HG03025 (cell line): ENCODE results near the gene ZNF3.
A peak's percentile ranks its signal among the peaks of the same experiment; 100 is the strongest.
"Not testable (repeated sequence)": the region's sequence is repeated elsewhere in the genome, so short reads cannot be mapped to it uniquely, and the experiment has no call there.

Source experiments
- ATAC-seq: cut with Tn5 transposase; IDR thresholded peaks from one replicate; pipeline ENCODE4 v1.9.1; 2021; ENCODE audit warnings: mild to moderate bottlenecking, moderate library complexity; ENCODE audit not compliant: unreplicated experiment, low FRiP score

Gene ZNF3

GRCh38 chr7:100081535-100082102, at the start of gene ZNF3:
TSS of gene ZNF3 (minus strand) at chr7:100081723. CDS start at chr7:100077357, 4,366 bp downstream.
- peak; percentile 77 for ATAC-seq

GRCh38 chr7:100130608-100131453, 49.3 kb upstream of the ZNF3 start:
- no peak for ATAC-seq

- not testable (repeated sequence) for ATAC-seq
Observed at GRCh38 chr7:100130220-100130607, 48.7 kb upstream of the ZNF3 start.

GRCh38 chr7:100128637-100128963, 47.1 kb upstream of the ZNF3 start:
- no peak for ATAC-seq

- no peak for ATAC-seq
Observed at GRCh38 chr7:100127866-100128636, 46.5 kb upstream of the ZNF3 start.

GRCh38 chr7:100126931-100127865, 45.7 kb upstream of the ZNF3 start, which contains the start of gene MBLAC1:
TSS of gene MBLAC1 (plus strand) at chr7:100126967. CDS start at chr7:100127396, 429 bp downstream.
- ATAC-seq = peak; percentile 54

GRCh38 chr7:100126239-100126930, 44.9 kb upstream of the ZNF3 start:
- ATAC-seq = peak; percentile 28

GRCh38 chr7:100124301-100125230, 43.0 kb upstream of the ZNF3 start:
- no peak for ATAC-seq

GRCh38 chr7:100122568-100122967, 41.0 kb upstream of the ZNF3 start:
- no peak for ATAC-seq

- ATAC-seq = no peak
Observed at GRCh38 chr7:100122067-100122466, 40.5 kb upstream of the ZNF3 start.

GRCh38 chr7:100120733-100121036, 39.2 kb upstream of the ZNF3 start:
- ATAC-seq = no peak

GRCh38 chr7:100119970-100120732, 38.6 kb upstream of the ZNF3 start:
- ATAC-seq = peak; percentile 30

GRCh38 chr7:100119072-100119969, 37.8 kb upstream of the ZNF3 start, which contains the start of the genes CNPY4 and TAF6:
TSS of gene CNPY4 (plus strand) at chr7:100119634. CDS start at chr7:100119745, 111 bp downstream.
TSS of gene TAF6 (minus strand) at chr7:100119358. CDS start at chr7:100114209, 5,149 bp downstream.
- ATAC-seq = peak; percentile 55

- no peak for ATAC-seq
Observed at GRCh38 chr7:100118388-100119071, 37.0 kb upstream of the ZNF3 start.

GRCh38 chr7:100115026-100115425, 33.5 kb upstream of the ZNF3 start:
- ATAC-seq = no peak

- no peak for ATAC-seq
Observed at GRCh38 chr7:100111914-100112313, 30.4 kb upstream of the ZNF3 start.
